DMS79 treated with DMSO at 0.1 percent for 48 hours (cell line): ENCODE measurements around the gene SLC26A2.
"Not testable (repeated sequence)": the region's sequence is repeated elsewhere in the genome, so short reads cannot be mapped to it uniquely, and the experiment has no call there.

Experiments
- DNase-seq: peaks from one replicate; lab custom pipeline; 2025; lab: John Stamatoyannopoulos, UW

Gene SLC26A2

DNA sequence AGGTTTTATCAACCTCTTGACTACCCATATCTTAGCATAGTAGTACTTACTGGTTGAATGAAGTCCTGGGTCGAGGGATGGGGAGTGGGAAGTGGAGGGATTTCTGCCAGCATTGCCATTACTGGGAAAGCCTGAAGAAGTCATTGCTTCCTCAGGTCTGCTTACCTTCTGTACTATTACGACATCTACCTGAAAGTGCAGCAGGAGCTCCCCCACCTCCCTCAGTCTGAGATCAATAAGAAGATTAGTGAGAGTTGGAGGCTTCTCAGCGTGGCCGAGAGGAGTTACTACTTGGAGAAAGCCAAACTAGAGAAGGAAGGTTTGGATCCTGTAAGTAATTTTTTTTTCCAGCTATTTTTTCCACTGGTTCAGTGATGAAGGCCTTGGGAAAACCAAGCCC, 45.8 kb downstream of the SLC26A2 start:
- DNase-seq: no peak

GRCh38 chr5:150007050-150007449, 46.5 kb downstream of the SLC26A2 start:
- no peak for DNase-seq

- DNase-seq: no peak
These were observed 49.3 kb downstream of the SLC26A2 start for GRCh38 chr5:150009671-150010387.

- DNase-seq: no peak
These were observed 53.4 kb downstream of the SLC26A2 start for GRCh38 chr5:150013931-150014330.

DNA sequence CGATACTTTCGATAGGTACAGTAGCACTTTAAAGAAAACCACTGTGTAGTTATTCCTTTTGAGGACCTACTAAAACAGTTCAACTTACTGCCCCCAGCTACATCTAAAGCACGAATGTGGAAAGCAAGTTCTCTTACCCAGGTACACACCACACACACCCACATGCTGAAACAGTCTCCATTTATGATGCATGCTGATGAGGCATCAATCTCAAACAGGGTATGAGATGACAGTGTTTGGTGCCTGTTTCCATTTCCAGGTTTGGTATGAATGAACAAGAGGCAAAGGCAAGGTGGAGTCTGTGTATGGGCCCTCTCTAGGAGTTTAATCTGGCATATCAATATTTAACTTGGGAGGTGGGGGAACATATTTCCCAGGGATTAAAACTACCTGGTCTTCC, 53.9 kb downstream of the SLC26A2 start:
- no peak for DNase-seq

GRCh38 chr5:150015415-150015814, 54.9 kb downstream of the SLC26A2 start:
- no peak for DNase-seq

GRCh38 chr5:150016537-150016936, 56.0 kb downstream of the SLC26A2 start:
- DNase-seq: no peak

DNA sequence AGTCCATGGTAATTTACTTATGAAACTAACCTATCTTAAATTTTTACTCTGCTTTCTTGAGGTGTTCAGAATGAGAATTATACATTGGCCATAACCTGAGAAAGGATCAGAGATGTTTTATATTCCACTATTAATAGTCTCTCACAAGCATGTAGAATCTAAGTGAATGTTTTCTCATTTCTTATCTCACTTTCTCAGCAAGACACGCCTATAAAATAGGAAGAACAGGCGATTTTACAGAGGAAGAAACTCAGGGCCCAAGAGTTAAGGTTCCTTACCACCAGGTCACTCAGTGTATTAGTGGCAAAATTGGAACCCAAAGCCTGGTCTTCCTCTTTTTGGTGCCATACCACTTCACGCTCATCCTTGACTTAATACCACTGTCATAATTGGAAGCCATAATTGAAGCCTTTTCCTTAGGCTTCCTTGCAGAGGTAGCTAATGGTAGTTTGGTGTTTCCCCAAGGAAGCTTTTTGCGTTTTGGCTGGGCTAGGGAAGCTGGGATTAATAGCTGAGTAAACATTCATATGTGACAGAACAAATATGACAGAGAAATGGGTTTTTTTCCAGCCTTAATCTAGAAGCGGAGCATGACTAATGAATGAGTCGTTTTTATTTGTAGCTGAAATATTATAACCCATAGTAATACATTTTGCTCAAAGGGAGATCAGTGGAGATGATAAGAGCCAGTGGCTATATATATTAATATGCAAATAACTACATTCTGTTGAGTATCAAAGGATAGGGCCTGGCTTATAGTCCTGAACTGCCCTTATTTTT, 56.9 kb downstream of the SLC26A2 start:
- DNase-seq: no peak

DNA sequence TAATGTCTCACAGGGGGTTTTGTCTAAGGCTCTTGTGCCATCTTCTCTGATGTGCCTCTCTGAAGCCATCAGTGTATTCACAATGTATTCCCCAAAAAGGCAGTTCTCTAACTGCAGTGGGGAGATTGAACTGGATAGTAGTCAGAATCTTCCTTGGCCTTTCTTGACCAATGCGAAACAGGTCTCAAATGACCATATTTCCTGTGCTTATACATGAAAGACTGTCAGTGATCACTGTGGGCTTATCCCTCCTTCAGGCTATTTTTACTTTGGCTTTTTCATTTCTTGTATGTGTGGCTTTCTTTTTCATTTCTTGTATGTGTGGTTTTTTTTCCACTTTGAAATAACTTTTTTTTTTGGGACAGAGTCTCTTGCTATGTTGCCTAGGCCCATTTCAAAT, 59.7 kb downstream of the SLC26A2 start:
- DNase-seq: no peak

DNA sequence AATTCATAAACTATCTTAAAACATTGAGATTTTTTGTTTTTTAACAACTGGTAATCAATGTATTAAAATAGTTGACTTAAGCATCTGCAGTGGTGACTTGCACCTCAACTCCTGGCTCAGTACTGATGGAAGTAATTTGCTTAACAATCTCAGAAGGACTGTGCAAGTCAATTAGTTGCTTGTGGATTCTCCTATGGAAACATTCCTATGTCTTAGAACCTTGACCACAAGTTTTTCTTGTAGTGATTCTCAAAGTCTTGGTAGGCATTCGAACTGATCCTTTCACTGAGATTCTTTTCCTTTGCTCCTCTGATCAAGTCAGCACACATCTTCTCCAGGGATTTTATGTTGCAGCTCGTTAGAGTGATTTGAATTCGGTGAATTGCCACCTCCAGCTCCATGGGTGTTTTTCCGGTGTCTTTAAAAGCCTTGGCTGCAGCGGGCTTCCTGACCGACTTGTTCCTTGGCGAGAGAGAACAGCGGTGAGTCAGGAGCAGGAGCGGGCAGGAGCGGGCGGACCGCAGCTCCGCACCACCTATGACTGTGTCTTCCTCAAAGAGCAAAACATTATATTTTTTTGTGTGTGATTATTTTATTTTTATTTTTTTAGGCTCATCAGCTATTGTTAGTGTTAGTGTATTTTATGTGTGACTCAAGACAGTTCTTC, 61.1 kb downstream of the SLC26A2 start:
- no peak for DNase-seq

- no peak for DNase-seq
These were observed 61.6 kb downstream of the SLC26A2 start for GRCh38 chr5:150022158-150022531.

GRCh38 chr5:150022681-150023080, 62.1 kb downstream of the SLC26A2 start:
- peak; percentile 1 for DNase-seq

- DNase-seq: no peak
These were observed 62.6 kb downstream of the SLC26A2 start for GRCh38 chr5:150023136-150023535.

GRCh38 chr5:150024346-150024984, 63.9 kb downstream of the SLC26A2 start:
- no peak for DNase-seq

DNA sequence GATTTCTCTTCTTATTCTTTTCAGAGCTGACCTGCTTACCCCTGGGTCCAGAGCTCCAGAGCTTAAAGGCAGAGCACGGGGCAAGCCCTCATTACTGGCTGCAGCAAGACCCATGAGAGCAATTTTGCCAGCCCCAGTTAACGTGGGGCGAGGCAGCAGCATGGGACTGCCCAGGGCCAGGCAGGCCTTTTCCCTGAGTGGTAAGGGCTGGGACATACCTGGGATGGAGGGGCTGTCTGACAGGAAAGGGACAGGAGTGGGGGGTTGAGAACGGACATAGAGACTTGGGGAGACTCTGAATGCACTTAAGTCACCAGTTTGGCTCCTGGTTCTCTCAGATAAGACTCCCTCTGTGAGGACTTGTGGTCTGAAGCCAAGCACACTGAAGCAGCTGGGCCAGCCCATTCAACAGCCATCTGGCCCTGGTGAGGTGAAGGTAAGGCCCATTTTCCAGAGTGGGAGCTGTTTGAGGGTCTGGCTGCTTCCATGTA, 66.2 kb downstream of the SLC26A2 start:
- DNase-seq: no peak

- not testable (repeated sequence) for DNase-seq
These were observed 67.5 kb downstream of the SLC26A2 start for GRCh38 chr5:150028047-150028446.

DNA sequence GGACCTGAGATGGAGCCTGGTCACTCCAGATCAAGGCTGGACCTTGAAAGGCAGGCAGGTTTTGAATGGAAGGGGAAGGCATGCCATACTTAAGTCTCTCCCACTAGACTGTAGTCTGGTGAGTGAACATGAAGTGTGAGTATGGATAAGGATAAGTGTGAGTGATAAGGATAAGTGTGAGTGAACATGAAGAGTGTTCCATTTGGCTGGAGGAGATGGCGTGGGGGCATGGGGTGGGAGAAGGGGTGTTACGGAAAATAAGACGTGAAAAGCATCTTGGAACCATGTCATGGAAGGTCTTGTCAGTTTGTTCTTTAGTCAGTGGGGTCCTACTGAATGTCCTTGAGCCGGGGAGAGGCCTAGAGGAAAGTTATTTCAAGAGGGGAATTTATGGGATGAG, 72.8 kb downstream of the SLC26A2 start:
- no peak for DNase-seq

GRCh38 chr5:150034662-150035061, 74.1 kb downstream of the SLC26A2 start:
- DNase-seq: no peak

DNA sequence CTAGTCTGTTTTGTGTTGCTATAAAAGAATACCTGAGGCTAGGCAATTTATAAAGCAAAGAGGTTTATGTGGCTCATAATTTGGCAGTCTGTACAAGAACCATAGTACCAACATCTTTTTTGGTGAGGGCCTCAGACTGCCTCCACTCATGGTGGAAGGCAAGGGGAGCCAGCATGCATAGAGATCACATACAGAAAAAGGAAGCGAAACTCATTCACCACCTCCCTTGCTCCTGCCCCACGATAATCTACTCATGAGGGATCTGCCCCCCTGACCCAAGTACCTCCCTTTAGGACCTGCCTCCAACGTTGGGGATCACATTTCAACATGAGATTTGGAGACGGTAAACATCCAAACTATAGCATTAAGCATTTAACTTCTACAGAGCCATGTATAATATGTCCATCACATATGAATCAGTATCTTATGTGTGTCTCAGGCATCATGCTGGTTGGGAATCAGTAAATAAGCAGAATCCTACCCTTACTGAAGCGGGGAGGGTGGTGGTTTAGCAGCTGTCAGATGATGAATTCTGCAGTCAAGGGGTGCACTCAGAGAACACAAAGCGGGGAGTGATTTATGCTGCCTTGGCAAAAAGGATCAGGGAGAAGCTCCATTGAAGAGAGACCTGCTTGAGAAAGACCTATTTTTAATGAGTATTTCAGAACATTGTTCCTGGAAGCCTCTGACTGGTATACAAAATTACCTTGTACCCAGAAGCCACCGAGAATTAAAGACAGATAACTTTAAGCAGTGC, 74.8 kb downstream of the SLC26A2 start:
- no peak for DNase-seq

DNA sequence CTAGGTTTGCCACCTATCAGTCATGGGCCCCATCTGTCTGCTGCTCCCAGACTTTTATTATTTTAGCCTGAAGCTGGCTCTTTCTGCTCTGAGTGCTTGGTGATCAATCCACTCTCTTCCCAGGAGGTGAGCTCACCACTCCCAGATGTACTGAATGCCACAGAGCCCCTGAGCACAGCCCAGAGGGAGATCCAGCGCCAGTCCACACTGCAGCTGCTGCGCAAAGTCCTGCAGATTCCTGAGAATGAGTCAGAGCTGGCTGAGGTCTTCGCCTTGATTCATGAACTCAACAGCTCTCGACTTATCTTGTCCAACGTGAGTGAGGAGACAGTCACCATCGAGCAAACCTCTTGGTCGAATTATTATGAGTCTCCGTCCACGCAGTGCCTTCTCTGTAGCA, 76.0 kb downstream of the SLC26A2 start:
- no peak for DNase-seq
